IMR-90 (cell line): ENCODE data around the gene PRKCSH. TPM values are rescaled to one million over a fixed set of nuclear protein-coding genes. Genes with fewer than 3 reads are reported as not detected.

Experiments
- ATAC-seq: fragments of 200-7000 bp; cut with Tn5 transposase; 2 replicates; pipeline ENCODE4 v1.9.1; 2020; ENCODE audit warnings: low read depth, mild to moderate bottlenecking, moderate library complexity
- Bru-seq: library from RNA; stranded (reverse); fragments of 400-500 nt; gene quantifications from one replicate; lab custom pipeline; 2021; lab: Mats Ljungman, UMichigan
- BruChase-seq, 2 experiments: library from RNA; stranded (reverse); fragments of 400-500 nt; gene quantifications; one replicate each; lab custom pipeline; 2021; lab: Mats Ljungman, UMichigan
- BruUV-seq: library from RNA; stranded (reverse); fragments of 400-500 nt; replicated peaks from 2 replicates; lab custom pipeline; 2021; lab: Mats Ljungman, UMichigan
- CTCF ChIA-PET: fragments of 300-600 bp; formaldehyde crosslinking; extraction: SDS; loops from one replicate; lab custom pipeline; 2021; ENCODE audit warnings: antibody characterized with exemption; lab: Yijun Ruan, JAX
- POLR2A ChIA-PET: fragments of 300-600 bp; sonication (Branson Sonifier 250); formaldehyde crosslinking; loops from one replicate; lab custom pipeline; 2022; ENCODE audit warnings: antibody characterized with exemption; ENCODE audit not compliant: unreplicated experiment; lab: Charles Lee
- DNase-seq: peaks from one replicate; pipeline ENCODE4 v3.0.0; 2013
- H2AFZ ChIP-seq: replicated peaks from 2 replicates; pipeline ENCODE3; 2013; ENCODE audit warnings: low read length, mild to moderate bottlenecking; ENCODE audit not compliant: poor library complexity
- H2AK5ac ChIP-seq: 2 replicates; pipeline ENCODE4 v1.6.1; 2013; ENCODE audit warnings: low read depth, low read length, inconsistent platforms
- H2AK9ac ChIP-seq: replicated peaks from 2 replicates; pipeline ENCODE3; 2013; ENCODE audit warnings: mild to moderate bottlenecking, low read depth, low read length, moderate library complexity; ENCODE audit not compliant: poor library complexity
- H2BK120ac ChIP-seq: 2 replicates; pipeline ENCODE4 v1.6.1; 2013; ENCODE audit warnings: low read depth, low read length, inconsistent platforms
- H2BK15ac ChIP-seq: 3 replicates; pipeline ENCODE4 v1.6.1; 2013; ENCODE audit warnings: low read depth, low read length, inconsistent platforms
- H2BK20ac ChIP-seq: 2 replicates; pipeline ENCODE4 v1.6.1; 2013; ENCODE audit warnings: low read depth, mild to moderate bottlenecking, inconsistent platforms, low read length, moderate library complexity
- H2BK5ac ChIP-seq: 2 replicates; pipeline ENCODE4 v1.6.1; 2013; ENCODE audit warnings: mild to moderate bottlenecking, low read depth, low read length, inconsistent platforms; ENCODE audit not compliant: poor library complexity, severe bottlenecking
- H3K14ac ChIP-seq: replicated peaks from 2 replicates; pipeline ENCODE4 v1.6.1; 2013; ENCODE audit warnings: low read depth, low read length, inconsistent platforms
- H3K18ac ChIP-seq: 2 replicates; pipeline ENCODE4 v1.6.1; 2013; ENCODE audit warnings: low read depth, low read length, control low read depth
- H3K23ac ChIP-seq: 2 replicates; pipeline ENCODE4 v1.6.1; 2013; ENCODE audit warnings: low read depth, low read length, inconsistent platforms
- H3K27ac ChIP-seq: 2 replicates; pipeline ENCODE4 v1.5.1; 2013; ENCODE audit warnings: mild to moderate bottlenecking, control low read depth, low read length; ENCODE audit not compliant: insufficient read depth
- H3K27me3 ChIP-seq: 2 replicates; pipeline ENCODE4 v1.6.1; 2013; ENCODE audit warnings: low read length; ENCODE audit not compliant: control insufficient read depth, insufficient read depth
- H3K36me3 ChIP-seq: 2 replicates; pipeline ENCODE4 v1.6.1; 2013; ENCODE audit warnings: low read length, mixed read lengths; ENCODE audit not compliant: control insufficient read depth, insufficient read depth
- H3K4ac ChIP-seq: 2 replicates; pipeline ENCODE4 v1.6.1; 2013; ENCODE audit warnings: low read depth, low read length, inconsistent platforms
- H3K4me1 ChIP-seq: 2 replicates; pipeline ENCODE4 v1.6.1; 2013; ENCODE audit warnings: low read length, mixed read lengths; ENCODE audit not compliant: control insufficient read depth, insufficient read depth
- H3K4me2 ChIP-seq: 2 replicates; pipeline ENCODE4 v1.6.1; 2013; ENCODE audit warnings: low read depth, mild to moderate bottlenecking, control low read depth, low read length, moderate library complexity
- H3K4me3 ChIP-seq: 2 replicates; pipeline ENCODE4 v1.5.1; 2013; ENCODE audit warnings: low read depth, mild to moderate bottlenecking, control low read depth, low read length, moderate library complexity; ENCODE audit not compliant: insufficient read depth
- H3K56ac ChIP-seq: 2 replicates; pipeline ENCODE4 v1.6.1; 2013; ENCODE audit warnings: low read length, inconsistent platforms; ENCODE audit not compliant: insufficient read depth; ENCODE audit errors: extremely low read depth
- H3K79me1 ChIP-seq, 2 experiments: 2 replicates each; pipeline ENCODE4 v1.6.1; 2013; ENCODE audit warnings: low read length in 2 of 2, inconsistent platforms in 1 of 2, low read depth in 1 of 2
- H3K9ac ChIP-seq: 2 replicates; pipeline ENCODE4 v1.6.1; 2013; ENCODE audit warnings: low read depth, low read length, control low read depth
- H3K9me1 ChIP-seq: 2 replicates; pipeline ENCODE4 v1.6.1; 2013; ENCODE audit warnings: low read length, inconsistent platforms; ENCODE audit not compliant: insufficient read depth
- H3K9me3 ChIP-seq: 2 replicates; pipeline ENCODE4 v1.6.1; 2013; ENCODE audit warnings: low read length; ENCODE audit not compliant: control insufficient read depth, insufficient read depth
- H4K20me1 ChIP-seq: 2 replicates; pipeline ENCODE4 v1.6.1; 2013; ENCODE audit warnings: low read length, inconsistent platforms; ENCODE audit not compliant: insufficient read depth
- H4K5ac ChIP-seq: 2 replicates; pipeline ENCODE4 v1.6.1; 2013; ENCODE audit warnings: mild to moderate bottlenecking, low read depth, low read length, control low read depth
- H4K8ac ChIP-seq, 2 experiments: 2 replicates each; pipeline ENCODE4 v1.6.1; 2013; ENCODE audit warnings: low read depth in 2 of 2, low read length in 2 of 2, control low read depth in 1 of 2, inconsistent platforms in 1 of 2
- H4K91ac ChIP-seq: 2 replicates; pipeline ENCODE4 v1.6.1; 2013; ENCODE audit warnings: low read depth, low read length, inconsistent platforms; ENCODE audit not compliant: insufficient read depth
- BHLHE40 ChIP-seq: fragments of 150-350 bp; IDR thresholded peaks from 2 replicates; pipeline ENCODE4 v1.6.1; 2016; ENCODE audit warnings: mild to moderate bottlenecking, low read depth, low read length
- CEBPB ChIP-seq: IDR thresholded peaks from 2 replicates; pipeline ENCODE4 v1.6.1; 2012; ENCODE audit warnings: low read depth, low read length, improper control_type of control experiment
- CHD1 ChIP-seq: IDR thresholded peaks from 2 replicates; pipeline ENCODE4 v1.6.1; 2012; ENCODE audit warnings: low read depth, low read length, improper control_type of control experiment
- ELK1 ChIP-seq: fragments of 150-350 bp; IDR thresholded peaks from 2 replicates; pipeline ENCODE4 v1.6.1; 2016; ENCODE audit warnings: low read depth, mild to moderate bottlenecking, low read length, moderate library complexity, borderline replicate concordance
- FOS ChIP-seq: fragments of 150-350 bp; IDR thresholded peaks from 2 replicates; pipeline ENCODE4 v1.6.1; 2016; ENCODE audit warnings: low read depth, low read length
- MAFK ChIP-seq: IDR thresholded peaks from 2 replicates; pipeline ENCODE4 v1.6.1; 2012; ENCODE audit warnings: low read depth, low read length, improper control_type of control experiment
- MAZ ChIP-seq: IDR thresholded peaks from 2 replicates; pipeline ENCODE4 v1.6.1; 2012; ENCODE audit warnings: low read depth, mild to moderate bottlenecking, low read length, improper control_type of control experiment, moderate library complexity, borderline replicate concordance
- MXI1 ChIP-seq: IDR thresholded peaks from 2 replicates; pipeline ENCODE4 v1.6.1; 2012; ENCODE audit warnings: low read depth, mild to moderate bottlenecking, low read length, moderate library complexity, borderline replicate concordance
- NFE2L2 ChIP-seq: fragments of 150-350 bp; IDR thresholded peaks from 2 replicates; pipeline ENCODE4 v1.6.1; 2016; ENCODE audit warnings: low read depth, mild to moderate bottlenecking, low read length
- POLR2A ChIP-seq: IDR thresholded peaks from 2 replicates; pipeline ENCODE4 v1.6.1; 2012; ENCODE audit warnings: mild to moderate bottlenecking, low read depth, low read length
- RAD21 ChIP-seq: IDR thresholded peaks from 2 replicates; pipeline ENCODE4 v1.6.1; 2012; ENCODE audit warnings: low read length, improper control_type of control experiment
- RCOR1 ChIP-seq: IDR thresholded peaks from 2 replicates; pipeline ENCODE4 v1.6.1; 2012; ENCODE audit warnings: mild to moderate bottlenecking, low read length, improper control_type of control experiment; ENCODE audit not compliant: insufficient replicate concordance
- RFX5 ChIP-seq: IDR thresholded peaks from 2 replicates; pipeline ENCODE4 v1.8.0; 2012; ENCODE audit warnings: low read depth, mild to moderate bottlenecking, low read length, moderate library complexity
- SMC3 ChIP-seq: fragments of 150-350 bp; IDR thresholded peaks from 2 replicates; pipeline ENCODE4 v1.6.1; 2016; ENCODE audit warnings: low read depth, mild to moderate bottlenecking, antibody characterized with exemption, low read length, moderate library complexity
- WGBS, 2 experiments: methylation state at CpG; one replicate each; pipeline versions ENCODE4 v1.1.5 to v1.1.7; 2013; ENCODE audit warnings: missing lambda C conversion rate in 2 of 2; ENCODE audit not compliant: insufficient read length in 1 of 2; ENCODE audit errors: extremely low coverage in 2 of 2; 5-methylcytosine and 5-hydroxymethylcytosine counted together
- dilution Hi-C: fragments of 300-500 bp; cut with HindIII; formaldehyde crosslinking; loops from one replicate; pipeline ENCODE4 v1.14.3; 2018; ENCODE audit warnings: low sequenced_read_pairs; ENCODE audit not compliant: unreplicated experiment
- in situ Hi-C: fragments of 300-500 bp; cut with MboI; formaldehyde crosslinking; loops from 3 replicates; pipeline ENCODE4 v1.14.3; 2019; ENCODE audit warnings: low sequenced_read_pairs, inconsistent platforms, mixed read lengths
- intact Hi-C: fragments of 100-400 bp; cut with micrococcal nuclease; formaldehyde crosslinking; loops from 2 replicates; pipeline ENCODE4 v1.10.0; 2022
- long read RNA-seq: library from polyadenylated mRNA; unstranded; transcript quantifications from one replicate; pipeline ENCODE4 v2.0.0, GENCODE V29; 2021; ENCODE audit not compliant: unreplicated experiment
- polyA plus RNA-seq, 3 experiments: library from polyadenylated mRNA; depleted of rRNA; stranded (reverse); fragments of >200 nt; gene quantifications; 2 replicates each; pipeline ENCODE4 v1.2.3, GENCODE V29; 2012; ENCODE audit warnings: low replicate concordance in 1 of 3
- total RNA-seq: library from RNA; depleted of rRNA; stranded (reverse); fragments of >200 nt; gene quantifications from 2 replicates; pipeline ENCODE4 v1.2.3, GENCODE V29; 2012; rRNA removed

PRKCSH gene
- total RNA-seq (36.0 and 55.8 TPM in 2 replicates), polyA plus RNA-seq (2012; rRNA removed) (252 and 272 TPM in 2 replicates), Bru-seq, nascent RNA (percentile 77 among the genes with signal in this experiment), BruChase-seq, experiment 1, labeled RNA remaining after a 6-hour chase (percentile 85 among the genes with signal in this experiment), BruChase-seq, experiment 2, labeled RNA remaining after a 2-hour chase (percentile 74 among the genes with signal in this experiment)
- polyA plus RNA-seq (2012; cell fraction: cytosol; rRNA removed) = 208 and 303 TPM in 2 replicates
- 310 and 537 TPM in 2 replicates for polyA plus RNA-seq (2012; cell fraction: nucleus; rRNA removed; ENCODE audit: low replicate concordance)
- long read RNA-seq, partial matches to known transcripts = 69 of 186 reads
- long read RNA-seq, other reads (novel, unspliced or antisense) = 114 of 186 reads

- POLR2A ChIA-PET = no interaction called here
- peaks cover 9% of the 10 kb centered on the region for H3K4me1 ChIP-seq
- H3K27ac ChIP-seq = peak within 1 kb of the TSS; percentile 69
- H3K4me3 ChIP-seq = peak within 1 kb of the TSS; percentile 72
- H2AFZ ChIP-seq = peak within 1 kb of the TSS; percentile 100
- ATAC-seq (peak; percentile 97), DNase-seq (peak; percentile 100)
- H2AK5ac ChIP-seq = peak within 1 kb of the TSS; percentile 80
- no peaks in the 10 kb centered on the region for H3K27me3 ChIP-seq
- H3K18ac ChIP-seq = no peak within 1 kb of the TSS
- no peak within 1 kb of the TSS; the same call in 1 of the 2 replicates for H2BK120ac ChIP-seq
- CTCF ChIA-PET = interaction anchor here (0.6 to 1.4 kb wide), 8 partner anchors 14 to 141 kb away, joined by 3 to 9 read pairs (median 3); partner anchors contain the start of gene SWSAP1
- H4K5ac ChIP-seq = peak within 1 kb of the TSS; percentile 25
- H2BK5ac ChIP-seq = peak within 1 kb of the TSS; percentile 60
- H2BK20ac ChIP-seq = no peak within 1 kb of the TSS
- peak within 1 kb of the TSS; percentile 78 for H4K91ac ChIP-seq
- in situ Hi-C loops = no loop called here
- peaks cover 13 to 22% of the 10 kb centered on the region in 2 experiments; a peak in 3 of 4 replicates for H3K79me1 ChIP-seq
- H4K8ac ChIP-seq = peak within 1 kb of the TSS; percentile 48 to 97
- WGBS, 2 experiments = 0% methylated on average over 22 of the region's 53 CpGs; no CpG with 5 or more reads in 1 of the 2 experiments
- 0 out of 3 replicates have a peak within 1 kb of the TSS, but pooled peaks have one; percentile 3 for H2BK15ac ChIP-seq
- no peaks in the 10 kb centered on the region for H3K9me3 ChIP-seq
- intact Hi-C loops = loop anchor here (1.0 to 2.0 kb wide), 3 partner anchors 60 to 142 kb away; partner anchors contain the start of genes CCDC159, SWSAP1 and TMEM205
- H3K4ac ChIP-seq = peak within 1 kb of the TSS; percentile 94
- peaks cover 12% of the 10 kb centered on the region for H3K9me1 ChIP-seq
- peak within 1 kb of the TSS; percentile 74 for H3K4me2 ChIP-seq
- H3K14ac ChIP-seq = peak within 1 kb of the TSS; percentile 90
- dilution Hi-C loops = no loop called here
- peaks cover 7% of the 10 kb centered on the region for H4K20me1 ChIP-seq
- peaks cover 19% of the 10 kb centered on the region for H3K36me3 ChIP-seq
- peak within 1 kb of the TSS; percentile 89 for H3K23ac ChIP-seq
- peak within 1 kb of the TSS; percentile 70 for H3K56ac ChIP-seq
- H2AK9ac ChIP-seq = peak within 1 kb of the TSS; percentile 99
- H3K9ac ChIP-seq = peak within 1 kb of the TSS; percentile 82
- BruUV-seq = no TSS peak
- TF ChIP-seq RFX5 = no peak; the same call in 1 of the 2 replicates
- no peak for TF ChIP-seq CEBPB
- TF ChIP-seq RAD21 = peak; percentile 28
- TF ChIP-seq ELK1 = no peak
- no peak for TF ChIP-seq RCOR1
- TF ChIP-seq POLR2A = no peak
- TF ChIP-seq MXI1 = peak; percentile 40; the same call in 1 of the 2 replicates
- TF ChIP-seq NFE2L2 = no peak
- TF ChIP-seq CHD1 = 0 out of 2 replicates have a peak, but pooled peaks have one; percentile 45
- peak; percentile 90 for TF ChIP-seq BHLHE40
- no peak for TF ChIP-seq MAFK
- TF ChIP-seq SMC3 = peak; percentile 5; the same call in 1 of the 2 replicates
- peak; percentile 86; the same call in 1 of the 2 replicates for TF ChIP-seq MAZ
- TF ChIP-seq FOS = 0 out of 2 replicates have a peak, but pooled peaks have one; percentile 14
Measured at GRCh38 chr19:11435057-11435832, at the start of gene PRKCSH, which contains the start of gene ODAD3. Gene PRKCSH, plus strand, starts transcription at chr19:11435635. Its CDS starts 483 bp downstream, at chr19:11436118. Gene ODAD3, minus strand, starts transcription at chr19:11435121. Its CDS starts 105 bp downstream, at chr19:11435016.
